Astrocyte of the spinal cord (primary cell): ENCODE data around the gene CD79A.

Experiments
- DNase-seq: peaks from one replicate; pipeline ENCODE4 v3.0.0; 2011; ENCODE audit warnings: low read depth, low spot score
- H3K4me3 ChIP-seq: 2 replicates; pipeline ENCODE4 v1.5.1; 2011; ENCODE audit warnings: low read depth, mild to moderate bottlenecking, low read length, moderate library complexity
- in situ Hi-C: cut with HindIII; loops from 2 replicates; pipeline ENCODE4 v1.10.0; 2017; ENCODE audit warnings: low sequenced_read_pairs
- TF ChIP-seq, protein P1 (sequence below): IDR thresholded peaks from 2 replicates; pipeline ENCODE4 v1.5.1; 2012; ENCODE audit warnings: low read depth, mild to moderate bottlenecking, low read length, inconsistent platforms

The CD79A gene

DNA sequence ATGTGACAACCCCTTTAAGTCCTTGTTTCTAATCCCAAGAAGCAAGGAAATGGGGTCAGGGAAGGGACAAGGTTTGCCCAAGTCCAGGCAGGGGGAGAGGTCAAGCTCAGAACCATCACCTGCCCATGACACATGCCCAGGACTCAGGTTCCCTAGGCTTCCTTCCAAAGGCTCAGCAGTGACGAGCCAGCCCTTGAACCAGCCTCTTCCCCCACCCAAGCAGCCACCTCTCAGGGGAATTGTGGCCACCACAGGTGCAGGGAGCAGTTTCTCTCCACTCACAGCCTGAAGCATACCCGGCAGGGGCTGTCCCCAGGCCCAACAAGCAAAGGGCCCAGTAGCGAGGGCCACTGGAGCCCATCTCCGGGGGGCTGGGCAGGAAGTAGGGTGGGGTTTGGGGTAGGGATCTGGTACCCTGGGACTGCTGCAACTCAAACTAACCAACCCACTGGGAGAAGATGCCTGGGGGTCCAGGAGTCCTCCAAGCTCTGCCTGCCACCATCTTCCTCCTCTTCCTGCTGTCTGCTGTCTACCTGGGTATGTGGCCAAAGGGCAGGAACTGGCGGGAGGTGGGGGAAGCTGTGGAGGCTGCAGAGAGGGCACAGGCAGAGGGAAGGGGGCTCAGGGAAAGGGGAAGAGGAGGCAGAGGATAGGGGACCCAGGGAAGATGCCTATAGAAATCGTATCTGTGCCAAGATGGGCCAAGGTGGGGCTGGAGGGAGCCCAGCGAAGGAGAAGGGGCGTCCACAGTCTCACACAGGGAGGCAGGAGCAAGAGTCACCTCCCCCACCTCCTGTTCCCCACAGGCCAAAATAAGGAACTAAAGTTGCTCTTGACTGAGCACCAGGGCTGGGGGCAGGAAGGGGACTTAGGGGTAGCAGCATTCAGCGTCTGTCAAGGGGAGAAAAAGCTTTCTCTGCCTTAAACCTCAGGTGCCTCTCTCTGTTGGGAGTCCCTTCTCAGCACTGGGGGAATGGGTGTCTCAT, at the start of gene CD79A:
Gene CD79A, plus strand, starts transcription at position 433 of the 986 bp plus-strand sequence. Its CDS starts 26 bp downstream, at position 459.
- TF ChIP-seq, protein P1, sequence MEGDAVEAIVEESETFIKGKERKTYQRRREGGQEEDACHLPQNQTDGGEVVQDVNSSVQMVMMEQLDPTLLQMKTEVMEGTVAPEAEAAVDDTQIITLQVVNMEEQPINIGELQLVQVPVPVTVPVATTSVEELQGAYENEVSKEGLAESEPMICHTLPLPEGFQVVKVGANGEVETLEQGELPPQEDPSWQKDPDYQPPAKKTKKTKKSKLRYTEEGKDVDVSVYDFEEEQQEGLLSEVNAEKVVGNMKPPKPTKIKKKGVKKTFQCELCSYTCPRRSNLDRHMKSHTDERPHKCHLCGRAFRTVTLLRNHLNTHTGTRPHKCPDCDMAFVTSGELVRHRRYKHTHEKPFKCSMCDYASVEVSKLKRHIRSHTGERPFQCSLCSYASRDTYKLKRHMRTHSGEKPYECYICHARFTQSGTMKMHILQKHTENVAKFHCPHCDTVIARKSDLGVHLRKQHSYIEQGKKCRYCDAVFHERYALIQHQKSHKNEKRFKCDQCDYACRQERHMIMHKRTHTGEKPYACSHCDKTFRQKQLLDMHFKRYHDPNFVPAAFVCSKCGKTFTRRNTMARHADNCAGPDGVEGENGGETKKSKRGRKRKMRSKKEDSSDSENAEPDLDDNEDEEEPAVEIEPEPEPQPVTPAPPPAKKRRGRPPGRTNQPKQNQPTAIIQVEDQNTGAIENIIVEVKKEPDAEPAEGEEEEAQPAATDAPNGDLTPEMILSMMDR = no peak
- no peak for DNase-seq
- in situ Hi-C loops = no loop called here
- H3K4me3 ChIP-seq = no peak within 1 kb of the TSS

DNA sequence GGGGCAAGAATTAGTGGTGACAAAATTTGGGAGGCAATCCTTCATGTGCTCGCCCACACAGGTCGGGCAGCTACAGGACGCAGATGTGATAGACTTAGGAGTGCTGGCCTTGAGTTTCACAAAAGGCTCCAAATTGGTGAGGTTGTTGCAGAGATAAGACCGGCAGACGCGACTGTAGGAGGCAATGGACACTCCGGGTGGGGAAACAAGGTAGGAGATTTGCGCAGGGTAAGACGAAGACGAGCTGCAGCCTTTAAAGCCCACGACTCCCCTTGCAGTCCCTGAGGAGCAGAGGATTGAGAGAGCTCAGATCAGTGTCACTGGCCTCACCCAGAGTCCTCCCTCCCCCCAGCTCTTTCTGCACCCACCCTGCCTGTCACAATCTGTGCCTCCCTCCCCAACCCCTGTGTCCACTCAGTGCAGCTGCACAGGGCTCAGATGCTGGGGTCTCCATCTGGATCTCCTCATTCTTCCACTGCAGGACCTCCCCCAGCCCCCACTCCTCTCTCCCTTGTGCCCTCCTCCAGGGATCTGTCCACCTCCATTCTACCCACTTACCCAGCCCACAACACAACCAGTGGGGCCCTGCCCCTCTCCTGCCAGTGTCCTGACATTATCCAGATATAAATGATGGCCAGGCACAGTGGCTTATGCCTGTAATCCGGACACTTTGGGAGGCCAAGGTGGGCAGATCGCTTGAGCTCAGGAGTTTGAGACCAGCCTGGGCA, 38.9 kb upstream of the CD79A start:
- DNase-seq = no peak
- TF ChIP-seq, protein P1 = no peak
- no peak overlapping the region for H3K4me3 ChIP-seq
- in situ Hi-C loops = no loop called here

DNA sequence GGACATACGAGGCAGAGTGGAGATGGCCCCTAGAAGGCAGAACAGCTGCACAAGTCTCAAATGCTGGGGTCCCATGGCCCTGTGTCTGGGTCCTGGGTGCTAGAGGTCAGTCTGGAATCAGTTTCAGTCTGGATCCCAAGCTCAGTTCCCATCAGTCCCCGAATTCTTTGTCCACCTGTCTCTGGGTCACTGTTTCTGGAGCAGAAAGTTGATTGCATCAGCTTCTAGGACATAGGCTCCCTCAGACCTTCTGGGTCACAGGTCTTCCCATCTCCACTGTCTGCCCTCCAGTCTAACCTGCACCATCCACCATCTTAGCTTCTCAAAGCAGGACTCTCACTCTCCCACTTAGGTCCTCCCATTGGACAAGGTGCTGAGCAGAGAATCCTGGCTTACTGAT, 37.9 kb upstream of the CD79A start:
- TF ChIP-seq, protein P1 = no peak

DNA sequence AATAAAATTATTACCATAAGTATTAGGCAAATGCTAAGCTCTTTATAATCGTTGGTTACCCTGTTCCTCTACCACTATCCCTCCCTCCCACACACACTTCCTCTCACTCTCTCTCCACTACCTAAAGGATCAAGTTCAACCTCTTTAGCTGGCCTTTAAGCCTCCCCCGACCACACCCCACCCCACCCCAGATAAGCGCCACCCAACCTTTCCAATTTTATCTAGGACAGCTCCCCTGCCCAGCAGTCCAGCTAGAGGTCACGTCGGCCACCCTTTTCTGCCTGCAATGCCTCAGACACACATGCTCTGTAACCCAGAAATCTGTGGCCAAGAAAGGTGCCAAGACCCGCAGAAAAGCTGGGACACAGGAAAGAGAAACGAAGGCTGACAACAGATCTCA, 33.7 kb upstream of the CD79A start:
- no peak overlapping the region for H3K4me3 ChIP-seq
- DNase-seq = no peak
- in situ Hi-C loops = no loop called here
- TF ChIP-seq, protein P1 = no peak

More for the DNA sequence above, 37.9 kb upstream of the CD79A start:
- no peak overlapping the region for H3K4me3 ChIP-seq
- in situ Hi-C loops = no loop called here
- DNase-seq = no peak

DNA sequence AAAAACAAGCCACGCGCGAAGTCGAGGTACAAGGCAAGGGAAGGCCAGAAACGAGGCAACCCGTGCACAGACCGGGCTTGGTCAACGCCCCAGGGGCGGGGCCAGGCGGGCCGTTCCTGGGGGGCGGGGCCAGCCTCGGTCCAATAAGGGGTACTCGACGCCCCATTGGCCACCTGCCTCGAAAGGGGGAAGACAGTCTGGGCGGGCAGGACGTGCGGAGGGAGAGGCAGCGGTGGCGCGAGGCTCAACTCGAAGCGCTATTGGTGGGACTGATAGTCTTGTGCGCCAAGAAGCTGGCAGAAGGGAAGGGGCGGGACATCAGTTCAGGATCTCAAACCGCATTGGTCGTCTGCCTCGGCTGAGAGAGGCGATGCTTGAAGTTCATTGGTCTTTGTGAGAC, 32.5 kb upstream of the CD79A start, which contains the start of gene LYPD4:
Gene LYPD4, minus strand, starts transcription at position 83 of the 400 bp plus-strand sequence. CDS start 5,398 bp downstream, outside the sequence.
- in situ Hi-C loops = no loop called here
- no peak for DNase-seq
- TF ChIP-seq, protein P1 = no peak
- no peak within 1 kb of the TSS for H3K4me3 ChIP-seq

DNA sequence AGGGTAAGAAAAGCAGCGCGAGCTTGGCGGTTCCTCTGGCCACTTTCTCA, 32.3 kb upstream of the CD79A start, which contains the start of gene DMRTC2:
Gene DMRTC2, plus strand, starts transcription at position 42 of the 50 bp plus-strand sequence. CDS start 2,387 bp downstream, outside the sequence.
- H3K4me3 ChIP-seq = no peak within 1 kb of the TSS
- in situ Hi-C loops = no loop called here
- DNase-seq = no peak
- TF ChIP-seq, protein P1 = no peak
